Kidney epithelial cell (primary cell): ENCODE results near the gene LYAR. TPM values are rescaled to one million over a fixed set of nuclear protein-coding genes. Genes with fewer than 3 reads are reported as not detected.

Experiments used
- DNase-seq: peaks from one replicate; pipeline ENCODE4 v3.0.0-alpha.2; 2010; ENCODE audit warnings: low read depth
- H3K27me3 ChIP-seq: 2 replicates; pipeline ENCODE4 v1.6.0; 2011; ENCODE audit warnings: low read length; ENCODE audit not compliant: control insufficient read depth, insufficient read depth
- H3K36me3 ChIP-seq: 2 replicates; pipeline ENCODE4 v1.5.1; 2011; ENCODE audit warnings: low read length; ENCODE audit not compliant: control insufficient read depth, insufficient read depth
- H3K4me3 ChIP-seq: 2 replicates; pipeline ENCODE4 v1.5.1; 2011; ENCODE audit warnings: low read depth, mild to moderate bottlenecking, control low read depth, low read length
- total RNA-seq: library from RNA; depleted of rRNA; stranded (reverse); fragments of >200 nt; gene quantifications from 2 replicates; pipeline ENCODE4 v1.2.3, GENCODE V29; 2015
- TF ChIP-seq, protein P1 (sequence below): IDR thresholded peaks from 2 replicates; pipeline ENCODE4 v1.5.1; 2011; ENCODE audit warnings: mild to moderate bottlenecking, moderate library complexity, low read length, control low read depth, inconsistent platforms; ENCODE audit not compliant: insufficient read depth, poor library complexity, severe bottlenecking

LYAR gene
- total RNA-seq, 1 donor from 2014 or later, result 21.0 TPM

DNA sequence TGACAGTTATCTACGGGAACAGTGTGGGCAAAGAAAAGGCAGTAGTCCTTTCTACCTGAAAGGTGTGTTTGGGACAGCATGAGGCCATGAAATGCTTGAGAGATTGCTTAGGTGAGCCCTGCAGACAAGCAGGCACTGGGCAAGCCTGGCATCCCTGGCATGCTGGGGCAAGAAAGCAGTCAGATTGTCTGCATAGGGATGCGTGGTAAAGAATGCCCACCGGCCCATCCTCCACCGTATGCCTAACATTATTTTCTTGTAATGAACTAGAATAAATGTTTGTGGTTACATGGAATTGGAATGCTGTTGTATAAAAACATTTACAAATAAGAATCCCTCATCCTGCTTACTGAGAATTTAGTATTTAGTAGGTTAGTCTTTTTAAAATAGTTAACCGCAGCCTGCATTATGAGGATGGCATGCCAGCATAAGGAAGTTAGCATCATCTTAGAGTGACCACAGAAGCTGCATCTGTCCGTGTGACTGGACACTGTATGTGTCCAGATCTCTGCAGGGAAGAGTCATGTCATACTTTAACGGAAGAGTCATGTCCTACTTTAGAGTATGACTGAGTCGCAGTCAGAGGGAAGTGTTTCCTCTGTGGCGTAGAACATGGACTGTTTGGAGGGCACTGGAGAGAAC lies 19.0 kb upstream of the LYAR start:
- H3K4me3 ChIP-seq, result no peak overlapping the region
- no peaks in the 10 kb centered on the region for H3K36me3 ChIP-seq
- H3K27me3 ChIP-seq, result no peaks in the 10 kb centered on the region
- DNase-seq, result no peak
- TF ChIP-seq, protein P1, sequence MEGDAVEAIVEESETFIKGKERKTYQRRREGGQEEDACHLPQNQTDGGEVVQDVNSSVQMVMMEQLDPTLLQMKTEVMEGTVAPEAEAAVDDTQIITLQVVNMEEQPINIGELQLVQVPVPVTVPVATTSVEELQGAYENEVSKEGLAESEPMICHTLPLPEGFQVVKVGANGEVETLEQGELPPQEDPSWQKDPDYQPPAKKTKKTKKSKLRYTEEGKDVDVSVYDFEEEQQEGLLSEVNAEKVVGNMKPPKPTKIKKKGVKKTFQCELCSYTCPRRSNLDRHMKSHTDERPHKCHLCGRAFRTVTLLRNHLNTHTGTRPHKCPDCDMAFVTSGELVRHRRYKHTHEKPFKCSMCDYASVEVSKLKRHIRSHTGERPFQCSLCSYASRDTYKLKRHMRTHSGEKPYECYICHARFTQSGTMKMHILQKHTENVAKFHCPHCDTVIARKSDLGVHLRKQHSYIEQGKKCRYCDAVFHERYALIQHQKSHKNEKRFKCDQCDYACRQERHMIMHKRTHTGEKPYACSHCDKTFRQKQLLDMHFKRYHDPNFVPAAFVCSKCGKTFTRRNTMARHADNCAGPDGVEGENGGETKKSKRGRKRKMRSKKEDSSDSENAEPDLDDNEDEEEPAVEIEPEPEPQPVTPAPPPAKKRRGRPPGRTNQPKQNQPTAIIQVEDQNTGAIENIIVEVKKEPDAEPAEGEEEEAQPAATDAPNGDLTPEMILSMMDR, result no peak

DNA sequence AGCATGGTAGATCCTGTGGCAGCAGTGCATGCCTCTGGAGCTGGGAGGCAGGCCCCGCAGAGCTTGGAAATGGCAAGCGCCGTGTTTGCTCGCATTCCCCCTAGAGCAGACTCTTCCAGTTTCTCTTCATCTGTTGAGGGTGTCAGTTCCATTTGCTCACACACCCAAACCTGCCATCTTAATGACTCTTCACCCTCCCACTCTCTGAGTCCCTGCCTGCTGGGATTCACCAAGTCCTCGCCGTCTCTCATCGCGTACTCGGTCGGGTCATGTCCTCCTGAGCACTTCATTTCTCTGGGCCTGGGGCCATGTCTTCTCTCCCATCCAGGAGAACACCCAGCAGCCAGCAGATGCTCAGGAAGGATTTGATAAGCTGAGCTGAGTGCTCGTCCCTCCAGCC lies 17.0 kb upstream of the LYAR start:
- H3K4me3 ChIP-seq, result no peak overlapping the region
- no peak for DNase-seq
- TF ChIP-seq, protein P1, result no peak
- H3K36me3 ChIP-seq, result no peaks in the 10 kb centered on the region
- no peaks in the 10 kb centered on the region for H3K27me3 ChIP-seq

DNA sequence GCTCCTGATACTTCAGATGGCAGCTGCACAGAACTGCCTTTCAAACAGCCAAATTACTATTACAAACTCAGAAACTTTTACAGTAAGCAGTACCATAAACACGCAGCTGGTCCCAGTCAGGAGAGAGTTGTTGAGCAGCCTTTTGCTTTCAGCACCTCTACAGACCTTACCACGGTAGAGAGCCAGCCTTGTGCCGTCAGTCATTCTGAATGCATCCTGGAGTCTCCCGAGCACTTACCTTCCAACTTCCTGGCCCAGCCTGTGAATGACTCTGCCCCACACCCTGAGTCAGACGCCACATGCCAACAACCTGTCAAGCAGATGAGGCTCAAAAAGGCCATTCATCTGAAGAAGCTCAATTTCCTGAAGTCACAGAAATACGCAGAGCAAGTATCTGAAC lies 12.5 kb upstream of the LYAR start:
- no peak for DNase-seq
- Histone ChIP-seq H3K36me3 (no peaks in the 10 kb centered on the region), H3K4me3 (no peak overlapping the region), H3K27me3 (no peaks in the 10 kb centered on the region)
- TF ChIP-seq, protein P1, result no peak

DNA sequence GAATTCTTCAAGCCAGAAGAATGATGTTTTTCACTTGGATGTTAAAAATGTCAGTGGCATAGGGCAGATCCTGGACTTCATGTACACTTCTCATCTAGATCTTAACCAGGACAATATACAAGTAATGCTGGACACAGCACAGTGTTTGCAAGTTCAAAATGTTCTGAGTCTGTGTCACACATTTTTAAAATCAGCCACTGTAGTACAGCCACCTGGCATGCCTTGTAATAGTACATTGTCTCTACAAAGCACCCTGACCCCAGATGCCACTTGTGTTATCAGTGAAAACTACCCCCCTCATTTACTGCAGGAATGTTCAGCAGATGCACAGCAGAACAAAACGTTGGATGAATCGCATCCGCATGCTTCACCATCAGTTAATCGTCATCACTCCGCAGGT lies 12.0 kb upstream of the LYAR start:
- Histone ChIP-seq H3K4me3 (no peak overlapping the region), H3K36me3 (no peaks in the 10 kb centered on the region), H3K27me3 (no peaks in the 10 kb centered on the region)
- TF ChIP-seq, protein P1, result no peak
- no peak for DNase-seq

DNA sequence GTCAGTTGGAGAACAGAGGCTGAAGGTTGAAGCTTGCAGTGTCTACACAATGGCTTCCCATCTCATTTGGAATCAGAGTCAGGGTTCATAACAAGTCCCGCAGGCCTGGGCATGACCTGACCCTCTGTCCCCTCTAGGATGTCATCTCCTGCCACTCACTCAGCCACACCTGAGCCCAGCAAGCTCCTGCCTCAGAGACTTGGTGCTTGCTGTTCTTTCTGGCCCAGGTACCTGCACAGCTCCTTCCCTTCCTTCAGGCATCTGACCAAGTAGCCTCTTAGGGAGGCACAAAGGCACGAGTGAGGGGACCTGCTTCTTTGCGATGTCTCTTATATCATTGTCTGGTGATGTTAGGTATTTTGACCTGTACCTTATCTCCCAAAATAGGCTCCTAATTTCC lies 9.1 kb upstream of the LYAR start:
- no peaks in the 10 kb centered on the region for H3K36me3 ChIP-seq
- no peak for DNase-seq
- no peaks in the 10 kb centered on the region for H3K27me3 ChIP-seq
- TF ChIP-seq, protein P1, result no peak
- no peak overlapping the region for H3K4me3 ChIP-seq

DNA sequence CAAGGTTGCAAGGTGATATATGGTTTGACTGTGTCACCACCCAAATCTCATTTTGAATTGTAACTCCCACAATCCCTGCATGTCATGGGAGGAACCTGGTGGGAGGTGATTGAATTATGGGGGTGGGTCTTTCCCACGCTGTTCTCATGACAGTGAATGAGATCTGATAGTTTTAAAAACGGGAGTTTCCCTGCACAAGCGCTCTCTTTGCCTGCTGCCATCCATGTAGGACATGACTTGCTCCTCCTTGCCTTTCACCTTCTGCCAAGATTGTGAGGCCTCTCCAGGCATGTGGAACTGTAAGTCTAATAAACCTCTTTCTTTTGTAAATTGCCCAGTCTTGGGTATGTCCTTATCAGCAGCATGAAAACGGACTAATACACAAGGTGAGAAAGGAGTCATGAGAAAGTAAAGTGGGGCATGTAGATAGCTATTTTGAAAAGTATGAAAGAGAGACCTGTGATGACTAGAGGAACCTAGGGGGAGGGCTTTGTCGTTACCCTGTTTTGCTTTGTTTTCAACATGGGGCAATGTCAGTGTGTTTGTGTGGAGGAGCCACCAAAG lies 6.4 kb upstream of the LYAR start:
- Histone ChIP-seq H3K27me3 (no peaks in the 10 kb centered on the region), H3K4me3 (no peak overlapping the region), H3K36me3 (no peaks in the 10 kb centered on the region)
- DNase-seq, result no peak
- TF ChIP-seq, protein P1, result no peak
